ENCODE data around the gene CTSS. TPM values are rescaled to one million over a fixed set of nuclear protein-coding genes. Genes with fewer than 3 reads are reported as not detected.

CTSS gene
- total RNA-seq, 1 experiment from 2014 or later = 6.3 TPM

DNA sequence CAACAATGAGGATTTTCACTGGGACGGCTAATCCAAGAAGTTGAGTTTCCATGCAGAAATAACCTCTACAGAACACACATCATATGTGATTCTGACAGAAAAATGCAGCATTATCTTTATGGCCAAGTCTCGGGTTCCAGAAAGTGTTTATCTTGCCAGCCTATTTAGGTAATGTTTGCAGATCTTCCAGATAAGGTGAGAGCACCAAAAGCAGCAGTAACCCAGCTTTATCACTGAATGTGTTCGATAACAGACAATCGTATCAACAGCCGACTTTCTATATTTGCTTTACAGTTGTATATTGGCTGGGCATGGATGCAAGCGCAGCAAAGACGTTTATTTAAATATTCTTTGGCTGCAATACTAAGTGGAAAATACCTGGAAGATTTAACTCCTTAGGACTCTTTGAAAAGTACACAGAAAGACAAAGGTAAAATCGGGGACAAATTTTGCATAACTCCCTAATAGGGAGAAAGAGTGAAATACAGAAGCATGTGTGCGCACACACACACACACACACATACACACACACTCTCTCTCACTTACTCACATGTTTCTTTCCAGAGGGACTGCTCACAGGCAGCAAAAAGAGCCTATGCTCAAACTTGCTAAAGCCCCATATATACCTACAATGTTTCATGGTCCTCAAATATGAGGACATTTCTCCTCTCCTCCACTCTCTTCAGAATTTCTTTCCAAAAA lies 45.5 kb upstream of the CTSS start:
- no peak overlapping the region for H3K4me3 ChIP-seq
- no peaks in the 10 kb centered on the region for H3K9me2 ChIP-seq (ENCODE audit: insufficient read depth)
- no peak for TF ChIP-seq EZH2 (IDR thresholded peaks at IDR 0.05; ENCODE audit: low read depth)
- no peaks in the 10 kb centered on the region for H4K20me1 ChIP-seq (ENCODE audit: insufficient read depth)
- H3K27me3 ChIP-seq (ENCODE audit: insufficient read depth, low read depth) = no peaks in the 10 kb centered on the region
- H3K27ac ChIP-seq = no peak overlapping the region
- ChIA-PET POLR2A (ENCODE audit: unreplicated experiment) (no interaction called here), CTCF (interaction anchor here (0.6 kb wide), 2 partner anchors 115 to 562 kb away, joined by 3 to 4 read pairs; no protein-coding TSS in a partner anchor)
- H3K9me3 ChIP-seq (ENCODE audit: insufficient read depth, low read depth) = no peaks in the 10 kb centered on the region
- H3K4me1 ChIP-seq (replicated peaks; ENCODE audit: insufficient read depth) = no peaks in the 10 kb centered on the region
- intact Hi-C loops (cut with micrococcal nuclease; ENCODE audit: unreplicated experiment) = loop anchor here (5.0 to 10.0 kb wide), 5 partner anchors 184 to 554 kb away; partner anchors contain the start of genes CA14 and MCL1
- BruUV-seq (replicated peaks) = no TSS peak
- no peaks in the 10 kb centered on the region for H3K36me3 ChIP-seq (ENCODE audit: low read depth)
- no peak overlapping the region for H3K4me2 ChIP-seq
- no peak overlapping the region for H2AFZ ChIP-seq
- no peaks in the 10 kb centered on the region for H3K79me2 ChIP-seq (ENCODE audit: low read depth)
- H3F3A ChIP-seq (ENCODE audit: insufficient read depth, low read depth) = no peaks in the 10 kb centered on the region
- no peak for DNase-seq

DNA sequence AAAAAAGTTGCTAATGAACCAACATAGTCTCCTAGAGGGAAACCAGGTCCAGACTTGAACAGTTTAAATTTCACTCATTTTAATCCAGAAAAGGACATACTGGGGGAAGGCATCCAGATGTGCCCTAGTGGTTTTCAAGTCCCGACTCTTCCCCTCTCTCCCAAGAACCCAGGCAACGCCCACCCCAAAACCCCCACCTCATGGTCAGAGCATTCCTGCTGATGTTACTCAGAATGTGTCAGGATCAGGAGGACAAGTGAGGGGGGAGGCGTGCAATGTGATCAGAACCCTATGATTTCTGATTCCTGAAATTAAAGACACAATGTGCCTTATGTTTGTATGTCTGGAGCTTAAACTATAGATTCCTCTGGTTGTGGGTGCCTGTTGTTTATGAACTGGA lies 44.1 kb upstream of the CTSS start:
- Histone ChIP-seq H3F3A (ENCODE audit: insufficient read depth, low read depth) (no peaks in the 10 kb centered on the region), H2AFZ (no peak overlapping the region), H4K20me1 (ENCODE audit: insufficient read depth) (no peaks in the 10 kb centered on the region), H3K4me1 (replicated peaks; ENCODE audit: insufficient read depth) (no peaks in the 10 kb centered on the region), H3K36me3 (ENCODE audit: low read depth) (no peaks in the 10 kb centered on the region), H3K9me3 (ENCODE audit: insufficient read depth, low read depth) (no peaks in the 10 kb centered on the region), H3K4me3 (no peak overlapping the region), H3K79me2 (ENCODE audit: low read depth) (no peaks in the 10 kb centered on the region), H3K9me2 (ENCODE audit: insufficient read depth) (no peaks in the 10 kb centered on the region), H3K4me2 (no peak overlapping the region), H3K27ac (no peak overlapping the region), H3K27me3 (ENCODE audit: insufficient read depth, low read depth) (no peaks in the 10 kb centered on the region)
- BruUV-seq (replicated peaks) = no TSS peak
- intact Hi-C loops (cut with micrococcal nuclease; ENCODE audit: unreplicated experiment) = loop anchor here (5.0 to 10.0 kb wide), 5 partner anchors 185 to 552 kb away; partner anchors contain the start of genes CA14 and MCL1
- no peak for TF ChIP-seq EZH2 (IDR thresholded peaks at IDR 0.05; ENCODE audit: low read depth)
- TF ChIP-seq, protein P1, sequence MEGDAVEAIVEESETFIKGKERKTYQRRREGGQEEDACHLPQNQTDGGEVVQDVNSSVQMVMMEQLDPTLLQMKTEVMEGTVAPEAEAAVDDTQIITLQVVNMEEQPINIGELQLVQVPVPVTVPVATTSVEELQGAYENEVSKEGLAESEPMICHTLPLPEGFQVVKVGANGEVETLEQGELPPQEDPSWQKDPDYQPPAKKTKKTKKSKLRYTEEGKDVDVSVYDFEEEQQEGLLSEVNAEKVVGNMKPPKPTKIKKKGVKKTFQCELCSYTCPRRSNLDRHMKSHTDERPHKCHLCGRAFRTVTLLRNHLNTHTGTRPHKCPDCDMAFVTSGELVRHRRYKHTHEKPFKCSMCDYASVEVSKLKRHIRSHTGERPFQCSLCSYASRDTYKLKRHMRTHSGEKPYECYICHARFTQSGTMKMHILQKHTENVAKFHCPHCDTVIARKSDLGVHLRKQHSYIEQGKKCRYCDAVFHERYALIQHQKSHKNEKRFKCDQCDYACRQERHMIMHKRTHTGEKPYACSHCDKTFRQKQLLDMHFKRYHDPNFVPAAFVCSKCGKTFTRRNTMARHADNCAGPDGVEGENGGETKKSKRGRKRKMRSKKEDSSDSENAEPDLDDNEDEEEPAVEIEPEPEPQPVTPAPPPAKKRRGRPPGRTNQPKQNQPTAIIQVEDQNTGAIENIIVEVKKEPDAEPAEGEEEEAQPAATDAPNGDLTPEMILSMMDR (conservative IDR thresholded peaks at IDR 0.05) = no peak
- POLR2A ChIA-PET (ENCODE audit: unreplicated experiment) = no interaction called here
- CTCF ChIA-PET = no interaction called here
- no peak for DNase-seq

DNA sequence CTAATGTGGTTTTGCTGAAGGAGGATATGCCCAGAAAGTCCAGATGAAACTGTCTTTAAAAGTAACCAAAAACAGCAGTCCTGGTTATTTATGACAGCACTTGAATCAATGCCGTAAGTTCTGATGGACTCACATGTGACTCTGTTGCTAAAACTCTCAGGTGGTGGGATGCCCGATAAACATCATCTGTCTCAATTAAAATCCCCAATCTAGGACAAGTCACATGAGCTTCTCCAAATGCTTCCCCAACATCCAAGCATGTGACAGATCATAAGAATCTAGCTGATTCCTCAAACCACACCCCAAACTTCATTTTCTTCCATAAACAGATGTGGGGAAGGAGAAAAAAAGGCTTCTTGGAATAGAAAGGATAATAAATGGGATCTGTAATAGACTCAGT lies 43.3 kb upstream of the CTSS start:
- H3K9me2 ChIP-seq (ENCODE audit: insufficient read depth) = no peaks in the 10 kb centered on the region
- CTCF ChIA-PET = interaction anchor here (0.6 kb wide), 1 partner anchor 230 kb away, joined by 3 read pairs; no protein-coding TSS in a partner anchor

More for the DNA sequence above, 43.3 kb upstream of the CTSS start:
- POLR2A ChIA-PET (ENCODE audit: unreplicated experiment) = interaction anchor here (0.7 kb wide), 1 partner anchor 229 kb away, joined by 3 read pairs; the partner anchor contains the start of gene MCL1
- Histone ChIP-seq H3K4me1 (replicated peaks; ENCODE audit: insufficient read depth) (no peaks in the 10 kb centered on the region), H3K4me2 (no peak overlapping the region), H3K79me2 (ENCODE audit: low read depth) (no peaks in the 10 kb centered on the region), H2AFZ (no peak overlapping the region), H3K27ac (no peak overlapping the region), H3K27me3 (ENCODE audit: insufficient read depth, low read depth) (no peaks in the 10 kb centered on the region), H3K36me3 (ENCODE audit: low read depth) (no peaks in the 10 kb centered on the region), H4K20me1 (ENCODE audit: insufficient read depth) (no peaks in the 10 kb centered on the region), H3F3A (ENCODE audit: insufficient read depth, low read depth) (no peaks in the 10 kb centered on the region), H3K4me3 (no peak overlapping the region), H3K9me3 (ENCODE audit: insufficient read depth, low read depth) (no peaks in the 10 kb centered on the region)
- no TSS peak for BruUV-seq (replicated peaks)
- TF ChIP-seq, protein P1 (conservative IDR thresholded peaks at IDR 0.05) = no peak
- TF ChIP-seq EZH2 (IDR thresholded peaks at IDR 0.05; ENCODE audit: low read depth) = no peak
- DNase-seq = no peak
- intact Hi-C loops (cut with micrococcal nuclease; ENCODE audit: unreplicated experiment) = no loop called here

Data from PC-9 (cell line).